GM23338 (cell line): ENCODE data around the gene OR51M1. TPM values are rescaled to one million over a fixed set of nuclear protein-coding genes. Genes with fewer than 3 reads are reported as not detected.

Experiments
- ATAC-seq: fragments of 200-7000 bp; cut with Tn5 transposase; 3 replicates; pipeline ENCODE4 v1.9.1; 2020
- DNase-seq: peaks from one replicate; pipeline ENCODE4 v3.0.0-alpha.2; 2015; ENCODE audit warnings: low spot score
- H2AFZ ChIP-seq: fragments of 200-600 bp; sonication (generic); 2 replicates; pipeline ENCODE4 v1.8.0; 2016; ENCODE audit warnings: antibody characterized with exemption, mild to moderate bottlenecking, moderate library complexity
- H3F3A ChIP-seq: fragments of 200-600 bp; sonication (generic); replicated peaks from 2 replicates; pipeline ENCODE4 v1.8.0; 2017; ENCODE audit warnings: antibody characterized with exemption, mixed run types, low read depth
- H3K27ac ChIP-seq: fragments of 200-600 bp; sonication (generic); 2 replicates; pipeline ENCODE4 v1.6.1; 2016; ENCODE audit warnings: low read depth
- H3K27me3 ChIP-seq: fragments of 200-600 bp; sonication (generic); 2 replicates; pipeline ENCODE4 v1.8.0; 2016; ENCODE audit warnings: mild to moderate bottlenecking, mixed run types, moderate library complexity; ENCODE audit not compliant: insufficient read depth
- H3K36me3 ChIP-seq: fragments of 200-600 bp; sonication (generic); 2 replicates; pipeline ENCODE4 v1.8.0; 2016; ENCODE audit warnings: mild to moderate bottlenecking; ENCODE audit not compliant: insufficient read depth
- H3K4me1 ChIP-seq: fragments of 200-600 bp; sonication (generic); 2 replicates; pipeline ENCODE4 v1.8.0; 2016; ENCODE audit warnings: mild to moderate bottlenecking, moderate library complexity; ENCODE audit not compliant: insufficient read depth
- H3K4me2 ChIP-seq: fragments of 200-600 bp; sonication (generic); 2 replicates; pipeline ENCODE4 v1.7.1; 2017; ENCODE audit warnings: mixed run types
- H3K4me3 ChIP-seq: fragments of 200-600 bp; sonication (generic); 2 replicates; pipeline ENCODE4 v1.6.1; 2016; ENCODE audit warnings: mixed run types
- H3K79me2 ChIP-seq: fragments of 200-600 bp; sonication (generic); replicated peaks from 2 replicates; pipeline ENCODE4 v1.8.0; 2017; ENCODE audit warnings: mild to moderate bottlenecking; ENCODE audit not compliant: insufficient read depth
- H3K9me2 ChIP-seq: fragments of 200-600 bp; sonication (generic); 2 replicates; pipeline ENCODE4 v1.8.0; 2017; ENCODE audit not compliant: insufficient read depth
- H4K20me1 ChIP-seq: fragments of 200-600 bp; sonication (generic); replicated peaks from 2 replicates; pipeline ENCODE4 v1.8.0; 2017; ENCODE audit warnings: mild to moderate bottlenecking; ENCODE audit not compliant: insufficient read depth
- H3K27ac Mint-ChIP-seq: 2 replicates; pipeline ENCODE4 v1.8.0; 2020; ENCODE audit warnings: inconsistent platforms, mild to moderate bottlenecking, moderate library complexity, mixed read lengths
- H3K27me3 Mint-ChIP-seq: 3 replicates; pipeline ENCODE4 v1.8.0; 2022; ENCODE audit warnings: low read depth, mild to moderate bottlenecking, moderate library complexity, mixed read lengths, inconsistent platforms; ENCODE audit not compliant: insufficient read depth, poor library complexity
- H3K36me3 Mint-ChIP-seq: 3 replicates; pipeline ENCODE4 v1.8.0; 2021; ENCODE audit warnings: low read depth, mild to moderate bottlenecking, inconsistent platforms, moderate library complexity, mixed read lengths
- H3K4me1 Mint-ChIP-seq: 3 replicates; pipeline ENCODE4 v1.8.0; 2020; ENCODE audit warnings: mild to moderate bottlenecking, inconsistent platforms, mixed read lengths
- H3K4me3 Mint-ChIP-seq: 3 replicates; pipeline ENCODE4 v1.8.0; 2021; ENCODE audit warnings: moderate library complexity, mild to moderate bottlenecking, inconsistent platforms, mixed read lengths
- H3K9me3 Mint-ChIP-seq: 3 replicates; pipeline ENCODE4 v1.8.0; 2020; ENCODE audit warnings: moderate library complexity, mild to moderate bottlenecking, inconsistent platforms, mixed read lengths
- CREB1 ChIP-seq: fragments of 250-450 bp; sonication (Bioruptor Pico); IDR thresholded peaks from 2 replicates; pipeline ENCODE4 v1.5.0; 2020; ENCODE audit warnings: low read depth, mild to moderate bottlenecking, moderate library complexity
- EZH2 ChIP-seq: fragments of 200-600 bp; sonication (generic); IDR thresholded peaks from one replicate; pipeline ENCODE4 v1.8.0; 2017; ENCODE audit warnings: antibody characterized with exemption, mild to moderate bottlenecking, low read depth; ENCODE audit not compliant: unreplicated experiment
- EZH2phosphoT487 ChIP-seq: fragments of 200-600 bp; sonication (generic); IDR thresholded peaks from one replicate; pipeline ENCODE4 v1.8.1; 2018; ENCODE audit warnings: antibody characterized with exemption; ENCODE audit not compliant: unreplicated experiment
- JUNB ChIP-seq: IDR thresholded peaks from one replicate; pipeline ENCODE4 v1.6.1; 2016; ENCODE audit warnings: antibody characterized with exemption; ENCODE audit not compliant: unreplicated experiment
- NANOG ChIP-seq: IDR thresholded peaks from 2 replicates; pipeline ENCODE4 v1.6.1; 2016; ENCODE audit warnings: antibody characterized with exemption, borderline replicate concordance
- POLR2AphosphoS5 ChIP-seq: IDR thresholded peaks from 2 replicates; pipeline ENCODE4 v1.6.1; 2016; ENCODE audit warnings: antibody characterized with exemption, low read depth
- STAT1 ChIP-seq: IDR thresholded peaks from one replicate; pipeline ENCODE4 v1.6.1; 2016; ENCODE audit warnings: antibody characterized with exemption; ENCODE audit not compliant: unreplicated experiment
- ZNF114 ChIP-seq: fragments of 250-450 bp; sonication (Bioruptor Pico); IDR thresholded peaks from 2 replicates; pipeline ENCODE4 v1.5.0; 2020; ENCODE audit warnings: mild to moderate bottlenecking, moderate library complexity
- ZNF331 ChIP-seq: fragments of 250-450 bp; sonication (Bioruptor Pico); IDR thresholded peaks from 2 replicates; pipeline ENCODE4 v1.5.0; 2020; ENCODE audit warnings: low read depth, mild to moderate bottlenecking, moderate library complexity
- long read RNA-seq: library from polyadenylated mRNA; unstranded; transcript quantifications from one replicate; pipeline ENCODE4 v2.0.0, GENCODE V29; 2020; ENCODE audit not compliant: unreplicated experiment
- polyA plus RNA-seq: library from polyadenylated mRNA; unstranded; fragments of >200 nt; fragmentation: Nextera tagmentation; extraction: Ambion mirVana; gene quantifications from 2 replicates; pipeline ENCODE4 v1.2.1, GENCODE V29; 2016
- total RNA-seq: library from RNA; depleted of rRNA; stranded (reverse); fragments of >200 nt; shearing (Covaris generic); gene quantifications from 2 replicates; pipeline ENCODE4 v1.2.3, GENCODE V29; 2014; rRNA removed
- TF ChIP-seq, protein P1 (sequence below), 2 experiments: fragments of 200-600 bp in 1 of 2; sonication (generic) in 1 of 2; conservative IDR thresholded peaks; 2 replicates each; pipeline versions ENCODE4 v1.5.1 to v1.6.1; 2016 to 2017; ENCODE audit warnings: antibody characterized with exemption in 2 of 2, low read depth in 2 of 2, mild to moderate bottlenecking in 2 of 2, moderate library complexity in 1 of 2
- TF ChIP-seq, protein P2 (sequence below): IDR thresholded peaks from one replicate; pipeline ENCODE4 v1.6.1; 2018; ENCODE audit warnings: antibody characterized with exemption; ENCODE audit not compliant: unreplicated experiment
- TF ChIP-seq, protein P3 (sequence below): fragments of 250-450 bp; sonication (Bioruptor Pico); IDR thresholded peaks from 2 replicates; pipeline ENCODE4 v1.5.0; 2020; ENCODE audit warnings: mild to moderate bottlenecking, moderate library complexity
- TF ChIP-seq, protein P4 (sequence below): IDR thresholded peaks from 2 replicates; pipeline ENCODE4 v1.6.1; 2016; ENCODE audit warnings: antibody characterized with exemption

The OR51M1 gene, protein sequence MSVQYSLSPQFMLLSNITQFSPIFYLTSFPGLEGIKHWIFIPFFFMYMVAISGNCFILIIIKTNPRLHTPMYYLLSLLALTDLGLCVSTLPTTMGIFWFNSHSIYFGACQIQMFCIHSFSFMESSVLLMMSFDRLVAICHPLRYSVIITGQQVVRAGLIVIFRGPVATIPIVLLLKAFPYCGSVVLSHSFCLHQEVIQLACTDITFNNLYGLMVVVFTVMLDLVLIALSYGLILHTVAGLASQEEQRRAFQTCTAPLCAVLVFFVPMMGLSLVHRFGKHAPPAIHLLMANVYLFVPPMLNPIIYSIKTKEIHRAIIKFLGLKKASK
- total RNA-seq (0.03 and 0.35 TPM in 2 replicates), polyA plus RNA-seq (not detected in 2 replicates)
- long read RNA-seq = 0 reads

DNA sequence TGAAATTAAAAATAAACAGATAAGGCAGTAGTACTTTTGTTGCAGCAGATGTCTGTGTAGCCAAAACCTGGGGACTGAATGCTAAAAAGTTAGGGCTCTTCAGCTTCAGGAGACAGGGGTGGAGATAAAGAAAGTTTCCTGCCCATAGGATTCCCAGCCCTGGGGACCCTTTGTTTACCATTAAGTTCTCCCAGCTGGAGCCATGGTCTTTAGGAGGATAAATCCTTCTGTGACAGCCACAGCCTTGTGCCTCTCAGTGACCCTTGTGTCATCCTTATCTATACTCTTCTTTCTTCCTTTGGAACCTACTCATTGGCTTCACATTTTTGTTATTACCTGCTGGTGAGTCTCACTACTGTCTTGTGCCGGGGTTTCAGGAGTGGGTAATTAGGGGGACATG lies at the start of gene OR51M1:
TSS of gene OR51M1 (plus strand) at position 237 of the 400 bp plus-strand sequence. CDS start 5,587 bp downstream, outside the sequence.
- H3K4me3 ChIP-seq = no peak within 1 kb of the TSS
- TF ChIP-seq NANOG (no peak), ZNF331 (CRISPR knock-in tag) (no peak), STAT1 (no peak), POLR2AphosphoS5 (no peak), EZH2 (no peak), JUNB (no peak), EZH2phosphoT487 (no peak), ZNF114 (CRISPR knock-in tag) (no peak), CREB1 (CRISPR knock-in tag) (no peak)
- TF ChIP-seq, protein P1, sequence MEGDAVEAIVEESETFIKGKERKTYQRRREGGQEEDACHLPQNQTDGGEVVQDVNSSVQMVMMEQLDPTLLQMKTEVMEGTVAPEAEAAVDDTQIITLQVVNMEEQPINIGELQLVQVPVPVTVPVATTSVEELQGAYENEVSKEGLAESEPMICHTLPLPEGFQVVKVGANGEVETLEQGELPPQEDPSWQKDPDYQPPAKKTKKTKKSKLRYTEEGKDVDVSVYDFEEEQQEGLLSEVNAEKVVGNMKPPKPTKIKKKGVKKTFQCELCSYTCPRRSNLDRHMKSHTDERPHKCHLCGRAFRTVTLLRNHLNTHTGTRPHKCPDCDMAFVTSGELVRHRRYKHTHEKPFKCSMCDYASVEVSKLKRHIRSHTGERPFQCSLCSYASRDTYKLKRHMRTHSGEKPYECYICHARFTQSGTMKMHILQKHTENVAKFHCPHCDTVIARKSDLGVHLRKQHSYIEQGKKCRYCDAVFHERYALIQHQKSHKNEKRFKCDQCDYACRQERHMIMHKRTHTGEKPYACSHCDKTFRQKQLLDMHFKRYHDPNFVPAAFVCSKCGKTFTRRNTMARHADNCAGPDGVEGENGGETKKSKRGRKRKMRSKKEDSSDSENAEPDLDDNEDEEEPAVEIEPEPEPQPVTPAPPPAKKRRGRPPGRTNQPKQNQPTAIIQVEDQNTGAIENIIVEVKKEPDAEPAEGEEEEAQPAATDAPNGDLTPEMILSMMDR (conservative IDR thresholded peaks at IDR 0.05; ENCODE audit: low read depth in 2 of 2) = no peak
- TF ChIP-seq, protein P2, sequence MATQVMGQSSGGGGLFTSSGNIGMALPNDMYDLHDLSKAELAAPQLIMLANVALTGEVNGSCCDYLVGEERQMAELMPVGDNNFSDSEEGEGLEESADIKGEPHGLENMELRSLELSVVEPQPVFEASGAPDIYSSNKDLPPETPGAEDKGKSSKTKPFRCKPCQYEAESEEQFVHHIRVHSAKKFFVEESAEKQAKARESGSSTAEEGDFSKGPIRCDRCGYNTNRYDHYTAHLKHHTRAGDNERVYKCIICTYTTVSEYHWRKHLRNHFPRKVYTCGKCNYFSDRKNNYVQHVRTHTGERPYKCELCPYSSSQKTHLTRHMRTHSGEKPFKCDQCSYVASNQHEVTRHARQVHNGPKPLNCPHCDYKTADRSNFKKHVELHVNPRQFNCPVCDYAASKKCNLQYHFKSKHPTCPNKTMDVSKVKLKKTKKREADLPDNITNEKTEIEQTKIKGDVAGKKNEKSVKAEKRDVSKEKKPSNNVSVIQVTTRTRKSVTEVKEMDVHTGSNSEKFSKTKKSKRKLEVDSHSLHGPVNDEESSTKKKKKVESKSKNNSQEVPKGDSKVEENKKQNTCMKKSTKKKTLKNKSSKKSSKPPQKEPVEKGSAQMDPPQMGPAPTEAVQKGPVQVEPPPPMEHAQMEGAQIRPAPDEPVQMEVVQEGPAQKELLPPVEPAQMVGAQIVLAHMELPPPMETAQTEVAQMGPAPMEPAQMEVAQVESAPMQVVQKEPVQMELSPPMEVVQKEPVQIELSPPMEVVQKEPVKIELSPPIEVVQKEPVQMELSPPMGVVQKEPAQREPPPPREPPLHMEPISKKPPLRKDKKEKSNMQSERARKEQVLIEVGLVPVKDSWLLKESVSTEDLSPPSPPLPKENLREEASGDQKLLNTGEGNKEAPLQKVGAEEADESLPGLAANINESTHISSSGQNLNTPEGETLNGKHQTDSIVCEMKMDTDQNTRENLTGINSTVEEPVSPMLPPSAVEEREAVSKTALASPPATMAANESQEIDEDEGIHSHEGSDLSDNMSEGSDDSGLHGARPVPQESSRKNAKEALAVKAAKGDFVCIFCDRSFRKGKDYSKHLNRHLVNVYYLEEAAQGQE = no peak
- TF ChIP-seq, protein P3, sequence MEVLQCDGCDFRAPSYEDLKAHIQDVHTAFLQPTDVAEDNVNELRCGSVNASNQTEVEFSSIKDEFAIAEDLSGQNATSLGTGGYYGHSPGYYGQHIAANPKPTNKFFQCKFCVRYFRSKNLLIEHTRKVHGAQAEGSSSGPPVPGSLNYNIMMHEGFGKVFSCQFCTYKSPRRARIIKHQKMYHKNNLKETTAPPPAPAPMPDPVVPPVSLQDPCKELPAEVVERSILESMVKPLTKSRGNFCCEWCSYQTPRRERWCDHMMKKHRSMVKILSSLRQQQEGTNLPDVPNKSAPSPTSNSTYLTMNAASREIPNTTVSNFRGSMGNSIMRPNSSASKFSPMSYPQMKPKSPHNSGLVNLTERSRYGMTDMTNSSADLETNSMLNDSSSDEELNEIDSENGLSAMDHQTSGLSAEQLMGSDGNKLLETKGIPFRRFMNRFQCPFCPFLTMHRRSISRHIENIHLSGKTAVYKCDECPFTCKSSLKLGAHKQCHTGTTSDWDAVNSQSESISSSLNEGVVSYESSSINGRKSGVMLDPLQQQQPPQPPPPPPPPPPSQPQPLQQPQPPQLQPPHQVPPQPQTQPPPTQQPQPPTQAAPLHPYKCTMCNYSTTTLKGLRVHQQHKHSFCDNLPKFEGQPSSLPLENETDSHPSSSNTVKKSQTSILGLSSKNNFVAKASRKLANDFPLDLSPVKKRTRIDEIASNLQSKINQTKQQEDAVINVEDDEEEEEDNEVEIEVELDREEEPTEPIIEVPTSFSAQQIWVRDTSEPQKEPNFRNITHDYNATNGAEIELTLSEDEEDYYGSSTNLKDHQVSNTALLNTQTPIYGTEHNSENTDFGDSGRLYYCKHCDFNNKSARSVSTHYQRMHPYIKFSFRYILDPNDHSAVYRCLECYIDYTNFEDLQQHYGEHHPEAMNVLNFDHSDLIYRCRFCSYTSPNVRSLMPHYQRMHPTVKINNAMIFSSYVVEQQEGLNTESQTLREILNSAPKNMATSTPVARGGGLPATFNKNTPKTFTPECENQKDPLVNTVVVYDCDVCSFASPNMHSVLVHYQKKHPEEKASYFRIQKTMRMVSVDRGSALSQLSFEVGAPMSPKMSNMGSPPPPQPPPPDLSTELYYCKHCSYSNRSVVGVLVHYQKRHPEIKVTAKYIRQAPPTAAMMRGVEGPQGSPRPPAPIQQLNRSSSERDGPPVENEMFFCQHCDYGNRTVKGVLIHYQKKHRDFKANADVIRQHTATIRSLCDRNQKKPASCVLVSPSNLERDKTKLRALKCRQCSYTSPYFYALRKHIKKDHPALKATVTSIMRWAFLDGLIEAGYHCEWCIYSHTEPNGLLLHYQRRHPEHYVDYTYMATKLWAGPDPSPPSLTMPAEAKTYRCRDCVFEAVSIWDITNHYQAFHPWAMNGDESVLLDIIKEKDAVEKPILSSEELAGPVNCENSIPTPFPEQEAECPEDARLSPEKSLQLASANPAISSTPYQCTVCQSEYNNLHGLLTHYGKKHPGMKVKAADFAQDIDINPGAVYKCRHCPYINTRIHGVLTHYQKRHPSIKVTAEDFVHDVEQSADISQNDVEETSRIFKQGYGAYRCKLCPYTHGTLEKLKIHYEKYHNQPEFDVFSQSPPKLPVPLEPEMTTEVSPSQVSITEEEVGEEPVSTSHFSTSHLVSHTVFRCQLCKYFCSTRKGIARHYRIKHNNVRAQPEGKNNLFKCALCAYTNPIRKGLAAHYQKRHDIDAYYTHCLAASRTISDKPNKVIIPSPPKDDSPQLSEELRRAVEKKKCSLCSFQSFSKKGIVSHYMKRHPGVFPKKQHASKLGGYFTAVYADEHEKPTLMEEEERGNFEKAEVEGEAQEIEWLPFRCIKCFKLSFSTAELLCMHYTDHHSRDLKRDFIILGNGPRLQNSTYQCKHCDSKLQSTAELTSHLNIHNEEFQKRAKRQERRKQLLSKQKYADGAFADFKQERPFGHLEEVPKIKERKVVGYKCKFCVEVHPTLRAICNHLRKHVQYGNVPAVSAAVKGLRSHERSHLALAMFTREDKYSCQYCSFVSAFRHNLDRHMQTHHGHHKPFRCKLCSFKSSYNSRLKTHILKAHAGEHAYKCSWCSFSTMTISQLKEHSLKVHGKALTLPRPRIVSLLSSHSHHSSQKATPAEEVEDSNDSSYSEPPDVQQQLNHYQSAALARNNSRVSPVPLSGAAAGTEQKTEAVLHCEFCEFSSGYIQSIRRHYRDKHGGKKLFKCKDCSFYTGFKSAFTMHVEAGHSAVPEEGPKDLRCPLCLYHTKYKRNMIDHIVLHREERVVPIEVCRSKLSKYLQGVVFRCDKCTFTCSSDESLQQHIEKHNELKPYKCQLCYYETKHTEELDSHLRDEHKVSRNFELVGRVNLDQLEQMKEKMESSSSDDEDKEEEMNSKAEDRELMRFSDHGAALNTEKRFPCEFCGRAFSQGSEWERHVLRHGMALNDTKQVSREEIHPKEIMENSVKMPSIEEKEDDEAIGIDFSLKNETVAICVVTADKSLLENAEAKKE = no peak
- TF ChIP-seq, protein P4, sequence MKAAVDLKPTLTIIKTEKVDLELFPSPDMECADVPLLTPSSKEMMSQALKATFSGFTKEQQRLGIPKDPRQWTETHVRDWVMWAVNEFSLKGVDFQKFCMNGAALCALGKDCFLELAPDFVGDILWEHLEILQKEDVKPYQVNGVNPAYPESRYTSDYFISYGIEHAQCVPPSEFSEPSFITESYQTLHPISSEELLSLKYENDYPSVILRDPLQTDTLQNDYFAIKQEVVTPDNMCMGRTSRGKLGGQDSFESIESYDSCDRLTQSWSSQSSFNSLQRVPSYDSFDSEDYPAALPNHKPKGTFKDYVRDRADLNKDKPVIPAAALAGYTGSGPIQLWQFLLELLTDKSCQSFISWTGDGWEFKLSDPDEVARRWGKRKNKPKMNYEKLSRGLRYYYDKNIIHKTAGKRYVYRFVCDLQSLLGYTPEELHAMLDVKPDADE = no peak
- peak within 1 kb of the TSS; percentile 61; the same call in 1 of the 2 replicates for H2AFZ ChIP-seq

More for the DNA sequence above, at the start of gene OR51M1:
- Mint-ChIP-seq H3K4me3 (no peak within 1 kb of the TSS), H3K4me1 (peaks cover 5% of the 10 kb centered on the region; the same call in 2 of the 3 replicates), H3K9me3 (no peaks in the 10 kb centered on the region), H3K36me3 (no peaks in the 10 kb centered on the region), H3K27ac (no peak within 1 kb of the TSS), H3K27me3 (no peaks in the 10 kb centered on the region)
- H3K9me2 ChIP-seq = no peaks in the 10 kb centered on the region
- no peaks in the 10 kb centered on the region for H3K27me3 ChIP-seq
- ATAC-seq = no peak; the same call in 2 of the 3 replicates
- H3K36me3 ChIP-seq = no peaks in the 10 kb centered on the region
- DNase-seq = no peak
- peaks cover 3% of the 10 kb centered on the region for H3K4me1 ChIP-seq
- no peaks in the 10 kb centered on the region for H3F3A ChIP-seq
- no peak within 1 kb of the TSS for H3K27ac ChIP-seq
- H3K79me2 ChIP-seq = no peaks in the 10 kb centered on the region
- no peak within 1 kb of the TSS for H3K4me2 ChIP-seq
- no peaks in the 10 kb centered on the region for H4K20me1 ChIP-seq
